HG03457 (cell line): ENCODE data around the gene DOHH.
"Not testable (repeated sequence)": the region's sequence is repeated elsewhere in the genome, so short reads cannot be mapped to it uniquely, and the experiment has no call there.

Experiments
- ATAC-seq: cut with Tn5 transposase; IDR thresholded peaks from one replicate; pipeline ENCODE4 v1.9.1; 2021; ENCODE audit warnings: moderate number of reproducible peaks; ENCODE audit not compliant: unreplicated experiment

DOHH gene

GRCh38 chr19:3534375-3535234 is 34.1 kb upstream of the DOHH start:
- ATAC-seq: no peak

- ATAC-seq: no peak
These were observed 33.2 kb upstream of the DOHH start for GRCh38 chr19:3533563-3534216.

GRCh38 chr19:3533033-3533432 is 32.6 kb upstream of the DOHH start:
- ATAC-seq: no peak

GRCh38 chr19:3532154-3532786 is 31.8 kb upstream of the DOHH start:
- ATAC-seq: no peak

GRCh38 chr19:3531716-3532115 is 31.2 kb upstream of the DOHH start:
- ATAC-seq: no peak

- ATAC-seq: no peak
These were observed 29.9 kb upstream of the DOHH start for GRCh38 chr19:3530389-3530788.

GRCh38 chr19:3529299-3529698 is 28.8 kb upstream of the DOHH start:
- ATAC-seq: not testable (repeated sequence)

- no peak for ATAC-seq
These were observed 28.2 kb upstream of the DOHH start for GRCh38 chr19:3528539-3529211.

- ATAC-seq: no peak
These were observed 27.6 kb upstream of the DOHH start for GRCh38 chr19:3528080-3528479.

GRCh38 chr19:3527238-3527910 is 26.9 kb upstream of the DOHH start:
- ATAC-seq: no peak

- no peak for ATAC-seq
These were observed 26.2 kb upstream of the DOHH start for GRCh38 chr19:3526507-3527237.

GRCh38 chr19:3524904-3525451 is 24.5 kb upstream of the DOHH start:
- no peak for ATAC-seq

- no peak for ATAC-seq
These were observed 23.8 kb upstream of the DOHH start for GRCh38 chr19:3524078-3524842.

GRCh38 chr19:3523361-3524077 is 23.0 kb upstream of the DOHH start:
- no peak for ATAC-seq

- ATAC-seq: no peak
These were observed 22.2 kb upstream of the DOHH start for GRCh38 chr19:3522421-3523360.

GRCh38 chr19:3521104-3521445 is 20.6 kb upstream of the DOHH start:
- no peak for ATAC-seq
